ENCODE data around the gene RALGAPA1.
"Not testable (repeated sequence)": the region's sequence is repeated elsewhere in the genome, so short reads cannot be mapped to it uniquely, and the experiment has no call there.

RALGAPA1 gene

DNA sequence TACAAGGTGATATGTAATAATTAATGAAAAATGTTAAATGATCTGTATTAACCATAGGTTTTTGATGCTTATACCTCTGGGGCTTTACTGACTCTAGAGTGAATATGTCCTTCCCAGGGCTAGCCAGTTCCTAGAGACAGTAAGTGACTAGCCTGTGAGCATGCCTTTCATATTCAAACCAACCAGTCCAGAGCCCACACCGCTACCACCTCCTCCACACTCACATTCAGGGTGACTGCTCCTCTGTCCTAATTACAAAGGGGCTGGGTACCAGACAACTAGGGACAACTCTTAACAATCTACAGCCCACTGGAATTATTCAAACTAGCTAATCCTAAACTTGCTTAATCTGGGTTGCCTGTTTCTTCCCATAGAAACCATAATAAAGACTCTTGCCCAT, 49.0 kb downstream of the RALGAPA1 start:
- DNase-seq = no peak

GRCh38 chr14:35758523-35759129, 50.5 kb downstream of the RALGAPA1 start:
- no peak for DNase-seq

DNA sequence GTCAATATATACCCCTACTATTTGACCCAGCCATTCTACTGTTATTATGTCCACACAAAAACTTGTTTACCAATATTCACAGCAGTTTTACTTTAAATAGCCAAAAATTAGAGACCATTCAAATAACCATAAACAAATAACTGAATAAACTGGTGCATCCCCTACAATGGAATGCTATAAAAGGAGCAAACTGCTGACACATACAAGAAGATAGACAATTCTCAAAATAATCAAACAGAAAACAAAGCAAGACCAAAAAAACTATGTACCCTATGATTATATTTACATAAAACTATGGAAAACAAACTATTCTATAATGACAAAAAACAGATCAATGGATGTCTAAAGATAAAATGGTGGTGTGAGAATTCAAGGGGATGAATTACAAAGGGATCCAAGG, 54.4 kb downstream of the RALGAPA1 start:
- DNase-seq = no peak

- DNase-seq = no peak
Observed at GRCh38 chr14:35752380-35752779, 56.7 kb downstream of the RALGAPA1 start.

GRCh38 chr14:35750202-35750904, 58.7 kb downstream of the RALGAPA1 start:
- DNase-seq = no peak

- DNase-seq = no peak
Observed at GRCh38 chr14:35747379-35747778, 61.7 kb downstream of the RALGAPA1 start.

GRCh38 chr14:35742442-35742841, 66.7 kb downstream of the RALGAPA1 start:
- no peak for DNase-seq

- DNase-seq = no peak
Observed at GRCh38 chr14:35742032-35742371, 67.1 kb downstream of the RALGAPA1 start.

DNA sequence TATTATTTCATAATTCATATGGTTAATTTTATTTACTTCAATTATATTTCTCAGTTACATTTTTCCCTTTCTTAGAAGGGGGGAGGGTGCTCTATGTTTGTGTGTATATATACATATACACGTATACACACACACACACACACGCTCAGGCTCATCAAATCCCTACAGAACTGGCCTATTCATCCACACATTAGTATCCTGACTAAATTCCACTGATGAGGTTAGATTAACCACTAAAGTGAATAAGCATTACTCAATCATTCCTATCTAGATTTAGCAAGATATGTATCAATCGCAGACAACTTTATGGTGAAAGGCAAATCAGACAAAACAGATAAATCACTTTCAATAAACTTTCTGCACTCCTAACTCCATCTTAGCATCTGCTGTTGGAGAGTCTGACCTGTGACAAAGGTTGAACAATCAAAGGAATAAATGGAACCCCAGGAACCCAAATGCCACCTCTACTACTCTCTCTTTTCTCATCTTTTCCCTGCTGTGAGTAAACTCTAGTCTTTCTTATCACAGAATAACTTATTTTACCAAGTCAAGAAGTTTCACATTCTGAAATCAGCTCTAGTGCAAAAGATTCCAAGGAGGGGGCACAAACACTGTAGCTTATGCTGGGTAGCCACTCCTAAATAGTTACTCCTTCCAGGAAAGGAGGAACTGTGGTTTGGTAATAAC, 67.6 kb downstream of the RALGAPA1 start:
- DNase-seq = no peak

DNA sequence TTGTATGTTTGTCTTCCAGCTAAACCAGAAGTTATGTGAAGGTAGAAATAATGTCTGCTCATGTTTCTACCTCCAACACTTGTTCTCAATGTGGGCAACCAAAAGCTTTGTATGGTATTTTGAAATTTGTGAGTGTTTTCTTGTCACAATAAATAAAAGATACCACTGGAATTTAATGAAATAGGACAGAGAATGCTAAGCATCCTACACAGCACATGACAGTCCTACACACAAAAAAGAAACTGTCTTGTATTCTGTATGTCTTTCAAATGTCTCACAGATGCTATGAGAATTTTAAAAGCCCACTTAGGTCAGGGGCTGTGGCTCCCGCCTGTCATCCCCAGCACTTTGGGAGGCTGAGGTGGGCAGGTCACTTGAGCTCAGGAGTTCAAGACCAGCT, 68.9 kb downstream of the RALGAPA1 start:
- DNase-seq = no peak

DNA sequence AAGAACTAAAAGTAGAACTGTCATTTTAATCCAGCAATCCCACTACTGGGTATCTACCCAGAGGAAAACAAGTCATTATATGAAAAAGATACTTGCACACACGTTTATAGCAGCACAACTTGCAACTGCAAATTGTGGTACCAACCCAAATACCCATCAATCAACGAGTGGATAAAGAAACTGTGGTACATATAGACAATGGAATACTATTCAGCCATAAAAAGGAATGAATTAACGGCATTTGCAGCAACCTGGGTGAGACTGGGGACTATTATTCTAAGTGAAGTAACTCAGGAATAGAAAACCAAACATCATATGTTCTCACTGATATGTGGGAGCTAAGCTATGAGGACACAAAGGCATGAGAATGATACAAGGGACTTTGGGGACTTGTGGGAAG, 73.9 kb downstream of the RALGAPA1 start:
- not testable (repeated sequence) for DNase-seq

DNA sequence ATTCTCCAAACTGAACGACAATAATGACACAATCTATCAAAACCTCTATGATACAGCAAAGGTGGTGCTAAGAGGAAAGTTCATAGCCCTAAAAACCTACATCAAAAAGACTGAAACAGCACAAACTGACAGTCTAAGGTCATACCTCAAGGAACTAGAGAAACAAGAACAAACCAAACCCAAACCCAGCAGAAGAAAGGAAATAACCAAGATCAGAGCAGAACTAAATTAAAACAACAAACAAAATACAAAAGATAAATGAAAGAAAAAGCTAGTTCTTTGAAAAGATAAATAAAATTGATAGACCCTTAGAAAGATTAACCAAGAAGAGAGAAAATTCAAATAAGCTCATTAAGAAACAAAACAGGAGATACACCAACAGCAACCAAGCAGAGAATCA, 75.6 kb downstream of the RALGAPA1 start:
- not testable (repeated sequence) for DNase-seq

DNA sequence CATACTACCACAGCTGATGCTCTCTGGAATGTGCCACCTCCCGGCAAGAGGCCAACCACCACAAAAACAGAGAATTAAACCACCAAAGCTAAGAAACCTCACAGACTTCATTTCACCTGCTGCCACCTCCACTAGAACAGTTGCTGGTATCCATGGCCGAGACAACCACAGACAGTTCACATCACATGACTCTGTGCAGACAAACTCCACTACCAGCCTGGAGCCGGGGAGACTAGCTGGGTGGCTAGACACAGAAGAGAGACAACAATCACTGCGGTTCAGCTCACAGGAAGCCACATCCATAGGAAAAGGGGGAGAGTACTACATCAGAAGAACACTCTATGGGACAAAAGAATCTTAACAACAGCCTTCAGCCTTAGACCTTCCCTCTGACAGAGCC, 78.2 kb downstream of the RALGAPA1 start:
- DNase-seq = no peak

DNA sequence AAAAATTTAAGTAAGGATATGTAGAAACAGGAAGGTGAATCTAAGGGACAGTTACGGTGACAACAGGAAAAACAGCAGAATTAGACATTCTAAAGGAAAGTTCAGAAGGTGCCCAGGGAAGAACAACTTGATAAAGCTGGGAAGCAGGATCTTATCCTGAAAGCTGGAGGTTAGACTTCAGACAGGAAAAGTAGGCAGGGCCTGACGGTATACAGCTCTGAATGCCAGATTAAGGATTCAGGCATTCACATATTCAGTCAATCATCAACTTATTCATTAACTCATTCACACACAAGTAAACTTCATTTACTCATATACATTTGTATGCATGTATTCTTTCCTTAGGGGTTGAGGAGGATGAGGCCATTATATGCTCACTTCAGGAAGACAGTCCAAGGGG, 81.3 kb downstream of the RALGAPA1 start:
- no peak for DNase-seq

DNA sequence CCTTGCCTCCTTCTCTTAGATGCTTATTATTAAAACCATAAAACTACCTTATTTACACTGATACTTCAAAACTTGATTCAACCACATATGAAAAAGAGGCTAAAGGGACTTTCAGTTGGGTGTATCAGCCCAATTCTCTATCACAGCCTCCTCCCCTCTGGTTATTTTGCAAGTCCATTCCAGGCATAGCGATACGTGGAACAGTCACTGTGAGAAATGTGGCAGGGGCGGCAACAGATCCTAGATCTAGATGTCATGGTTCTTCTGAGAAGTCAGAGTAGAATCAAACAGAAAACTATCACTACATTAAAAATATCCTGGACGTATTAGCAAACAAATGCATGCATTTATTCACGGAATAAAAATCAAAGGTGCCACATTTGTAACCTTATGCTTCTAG, 83.2 kb downstream of the RALGAPA1 start:
- no peak for DNase-seq

DNA sequence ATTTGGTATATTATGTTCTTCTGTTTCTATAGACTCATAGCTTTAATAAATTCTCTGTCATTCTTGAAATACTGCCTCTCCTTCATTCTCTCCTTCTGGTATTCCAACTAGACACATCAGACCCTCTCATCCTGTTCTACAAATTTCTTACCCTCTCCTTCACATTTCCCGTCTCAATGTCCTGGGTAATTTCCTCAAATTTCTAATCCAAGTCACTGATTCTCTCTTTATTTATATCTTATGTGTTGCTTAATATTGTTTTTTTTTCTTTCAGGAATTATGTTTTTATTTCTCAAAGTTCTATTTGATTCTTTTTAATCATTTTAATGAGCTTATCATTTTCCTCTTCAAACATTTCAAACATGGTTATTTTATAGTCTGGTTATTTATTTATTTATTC, 94.0 kb downstream of the RALGAPA1 start:
- DNase-seq = no peak

GRCh38 chr14:35712466-35712865, 96.6 kb downstream of the RALGAPA1 start:
- no peak for DNase-seq

DNA sequence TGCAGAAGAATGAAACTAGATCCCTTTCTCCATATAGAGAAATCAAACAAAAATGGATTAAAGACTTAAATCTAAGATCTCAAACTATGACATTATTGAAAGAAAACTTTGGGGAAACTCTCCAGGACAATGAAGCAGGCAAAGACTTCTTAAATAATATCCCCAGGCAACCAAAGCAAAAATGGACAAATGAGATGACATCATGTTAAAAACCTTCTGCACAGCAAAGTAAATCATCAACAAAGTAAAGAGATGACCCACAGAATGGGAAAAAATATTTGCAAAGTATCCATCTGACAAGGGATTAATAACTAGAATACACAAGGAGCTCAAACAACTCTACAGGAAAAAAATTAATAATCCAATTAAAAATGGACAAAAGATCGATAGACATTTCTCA, 101.0 kb downstream of the RALGAPA1 start:
- DNase-seq = no peak

DNA sequence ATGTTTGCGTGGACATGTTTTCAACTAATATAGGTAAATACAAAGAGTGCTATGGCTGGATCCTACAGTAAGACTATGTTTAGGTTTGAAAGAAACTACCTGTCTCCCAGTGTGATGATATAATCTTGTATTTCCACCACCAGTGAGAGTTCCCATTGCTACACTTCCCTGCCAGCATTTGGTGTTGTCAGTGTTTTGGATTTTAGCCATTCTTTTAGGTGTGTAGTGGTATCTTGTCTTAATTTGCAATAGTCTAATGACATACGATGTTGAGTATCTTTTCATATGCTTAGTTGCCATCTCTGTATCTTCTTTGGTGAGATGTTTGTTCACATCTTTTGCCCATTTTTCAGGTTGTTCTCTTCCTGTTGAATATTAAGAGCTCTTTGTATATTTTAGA, 103.5 kb downstream of the RALGAPA1 start:
- DNase-seq = no peak

GRCh38 chr14:35704793-35705493, 104.2 kb downstream of the RALGAPA1 start:
- no peak for DNase-seq

GRCh38 chr14:35701531-35701930, 107.6 kb downstream of the RALGAPA1 start:
- DNase-seq = no peak

GRCh38 chr14:35699791-35700444, 109.2 kb downstream of the RALGAPA1 start:
- DNase-seq = no peak

DNA sequence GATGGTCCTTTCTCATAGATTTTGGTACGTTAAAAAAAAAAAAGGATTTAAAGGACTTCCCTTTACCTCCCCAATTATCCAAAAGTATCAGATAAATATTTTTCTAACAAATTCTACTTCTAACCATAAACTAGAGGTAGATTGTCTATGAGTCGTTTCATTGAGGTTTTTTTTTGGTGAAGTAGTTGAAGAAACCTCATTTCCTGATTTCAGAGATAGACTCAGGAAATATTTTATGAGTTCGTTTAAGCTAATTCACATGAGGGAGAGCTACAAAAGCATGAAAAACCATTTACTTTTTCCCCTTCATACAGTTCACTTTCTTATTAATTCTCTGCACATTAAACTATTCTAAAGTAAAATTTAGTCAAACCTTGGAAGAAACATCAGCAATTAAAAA, 112.5 kb downstream of the RALGAPA1 start:
- DNase-seq = no peak
